GM21786 (cell line): ENCODE data around the gene PPHLN1.
A peak's percentile ranks its signal among the peaks of the same experiment; 100 is the strongest.
"Not testable (repeated sequence)": the region's sequence is repeated elsewhere in the genome, so short reads cannot be mapped to it uniquely, and the experiment has no call there.

Experiments used
- ATAC-seq: cut with Tn5 transposase; IDR thresholded peaks from one replicate; pipeline ENCODE4 v1.9.1; 2021; ENCODE audit not compliant: unreplicated experiment

The PPHLN1 gene

DNA sequence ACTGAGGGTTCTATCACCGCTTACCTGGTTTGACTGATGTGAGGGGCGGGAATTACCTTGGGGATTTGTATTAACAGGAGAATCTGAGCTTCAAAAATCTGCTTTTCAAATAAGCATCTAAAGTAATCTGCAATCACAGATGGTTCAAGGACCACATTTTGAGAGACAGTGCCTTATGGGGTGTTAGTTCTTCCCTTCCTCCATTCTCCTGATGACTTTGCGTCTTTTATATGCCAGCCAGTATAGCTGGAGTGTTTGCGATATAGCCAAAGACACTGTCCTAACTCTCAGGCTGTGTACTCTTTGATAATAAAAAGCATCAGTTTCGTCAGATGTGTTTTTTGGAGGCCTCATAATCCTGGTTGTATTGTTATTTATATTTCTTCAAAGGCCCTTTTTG is 39.5 kb downstream of the PPHLN1 start:
- no peak for ATAC-seq

DNA sequence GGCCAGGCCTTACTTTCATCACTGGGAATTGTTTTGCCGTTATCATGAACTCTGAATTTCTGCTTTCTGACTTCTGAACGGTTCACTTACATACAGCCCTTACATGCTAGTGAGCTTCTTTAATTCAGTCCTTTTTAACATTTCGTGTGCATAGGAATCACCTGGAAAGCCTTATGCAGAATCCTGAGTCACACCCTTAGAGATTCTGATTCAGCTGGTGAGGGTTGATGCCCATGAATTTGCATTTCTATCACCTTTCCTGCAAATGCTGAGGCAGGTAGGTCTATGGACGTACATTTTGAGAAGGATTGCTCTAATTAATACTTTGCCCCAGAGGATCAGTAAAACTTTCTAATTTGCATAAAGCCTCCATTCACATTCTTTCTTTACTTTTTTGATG is 44.0 kb downstream of the PPHLN1 start:
- no peak for ATAC-seq

DNA sequence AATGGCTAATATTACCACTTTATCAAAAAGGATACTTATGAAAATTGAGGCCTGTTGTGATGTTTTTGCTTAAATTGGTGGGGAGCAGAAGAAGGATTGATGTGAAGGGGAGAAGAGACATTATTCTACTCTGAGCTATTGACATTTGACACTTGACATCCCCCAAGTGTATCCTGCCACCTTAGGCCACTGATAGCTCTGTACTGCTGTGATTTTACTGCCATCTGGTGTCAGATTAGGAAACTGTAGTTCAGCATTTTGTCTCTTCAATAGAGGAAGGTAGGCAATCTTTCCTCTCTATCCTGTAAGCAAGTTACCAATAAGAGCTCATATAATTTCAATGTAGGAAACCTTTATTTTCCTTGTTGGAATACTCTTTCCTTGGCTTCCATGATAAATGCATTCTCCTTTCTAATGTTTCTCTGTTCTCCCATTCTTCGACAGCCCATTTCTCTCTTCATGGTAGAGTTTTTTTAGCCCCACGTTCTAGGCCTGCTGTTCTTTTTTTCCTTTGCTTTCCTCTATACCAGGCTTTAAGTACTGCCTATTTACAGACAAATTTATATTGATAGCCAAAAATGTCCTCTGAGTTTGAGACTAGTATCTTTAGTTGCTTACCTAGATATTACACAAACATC is 46.3 kb downstream of the PPHLN1 start:
- ATAC-seq: peak; percentile 89

DNA sequence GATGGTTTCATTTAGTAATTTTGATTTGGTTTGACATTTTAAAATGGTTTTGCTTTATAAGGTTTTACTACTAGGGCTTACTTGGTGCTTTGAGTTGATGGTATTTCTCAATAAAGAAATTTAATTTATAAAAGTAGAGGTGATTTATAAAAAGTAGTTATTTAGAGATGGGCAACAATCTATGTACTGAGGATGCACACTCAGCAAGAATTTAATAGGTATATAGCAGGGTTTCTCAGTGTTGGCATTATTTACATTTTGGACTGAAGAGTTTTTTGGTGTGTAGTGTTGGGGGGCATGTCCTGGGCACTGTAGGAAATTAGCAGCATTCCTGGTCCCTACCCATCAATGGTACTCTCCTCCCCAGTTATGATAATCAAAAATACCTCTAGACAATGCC is 47.7 kb downstream of the PPHLN1 start:
- no peak for ATAC-seq

DNA sequence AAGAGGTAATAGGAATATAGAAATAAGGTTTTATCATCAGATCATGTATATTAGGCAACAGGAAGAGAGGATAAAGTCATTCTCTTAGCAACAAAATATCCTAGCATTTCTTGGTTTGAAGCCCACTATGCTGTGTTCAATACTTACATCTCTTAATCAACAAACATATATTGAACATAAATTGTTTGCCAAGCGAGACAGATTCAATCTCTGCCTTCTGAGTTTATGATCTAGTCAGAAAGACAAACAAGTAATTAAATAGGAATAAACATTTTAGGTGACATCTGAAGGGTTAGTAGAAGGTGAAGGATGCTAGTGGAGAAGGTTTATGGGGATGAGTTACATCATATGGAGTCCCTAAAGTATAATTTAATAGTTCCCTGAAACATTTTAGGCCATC is 54.8 kb downstream of the PPHLN1 start:
- ATAC-seq: no peak

DNA sequence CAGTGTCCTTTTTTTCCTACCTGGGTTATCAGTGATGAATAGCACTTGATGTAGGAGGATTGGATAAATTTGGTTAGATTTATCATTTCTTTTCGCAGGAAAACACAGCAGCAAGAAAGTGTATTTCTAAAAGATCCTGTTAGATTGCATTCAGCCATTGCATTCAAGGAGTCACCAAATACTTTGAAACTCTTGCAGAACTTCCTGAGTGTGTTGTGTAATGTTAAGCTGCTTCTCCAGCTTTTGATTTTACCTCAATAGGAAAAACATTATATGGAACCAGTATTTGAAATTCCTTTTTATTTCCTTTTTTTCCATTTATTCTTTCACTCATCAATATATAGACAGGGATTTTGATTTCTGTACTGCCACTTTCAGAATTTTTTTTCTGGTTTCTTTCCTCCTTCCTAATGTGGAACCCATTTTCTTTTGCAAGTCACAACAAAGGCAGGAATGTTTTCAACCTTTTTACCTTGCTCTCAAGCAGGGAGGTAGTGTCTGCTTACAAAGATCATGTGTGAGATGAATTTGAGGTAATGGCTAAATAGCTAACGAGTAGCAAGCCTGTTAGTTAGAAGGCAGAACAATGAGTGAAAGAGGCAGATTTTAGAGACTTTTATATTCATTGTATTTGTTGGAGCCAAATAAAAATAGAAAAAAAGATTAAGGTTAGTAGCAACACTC is 56.2 kb downstream of the PPHLN1 start:
- no peak for ATAC-seq

DNA sequence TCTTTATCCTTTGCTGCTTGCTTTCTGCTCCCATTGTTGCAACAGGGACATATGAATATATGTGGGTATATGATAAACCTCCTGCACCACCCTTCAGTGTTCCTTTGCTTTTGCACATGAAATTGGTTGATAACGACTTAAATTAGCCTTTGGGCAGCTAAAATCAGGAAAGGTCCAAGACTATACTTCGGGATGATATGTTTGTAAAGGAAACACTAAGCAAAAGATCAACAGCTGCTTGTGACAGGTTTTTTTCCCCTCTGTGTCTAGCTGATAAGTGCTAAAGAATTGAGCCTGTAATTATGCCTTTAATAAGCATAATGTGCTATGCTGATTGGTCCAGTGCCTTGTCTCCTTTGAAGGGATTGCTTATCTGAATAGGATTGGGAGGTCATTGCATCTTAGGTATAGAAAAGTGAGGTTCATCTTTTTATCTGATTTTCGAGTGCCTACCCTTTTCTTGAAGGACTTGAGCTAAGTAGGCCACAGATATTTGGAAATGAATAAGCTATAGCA is 59.4 kb downstream of the PPHLN1 start:
- ATAC-seq: no peak

DNA sequence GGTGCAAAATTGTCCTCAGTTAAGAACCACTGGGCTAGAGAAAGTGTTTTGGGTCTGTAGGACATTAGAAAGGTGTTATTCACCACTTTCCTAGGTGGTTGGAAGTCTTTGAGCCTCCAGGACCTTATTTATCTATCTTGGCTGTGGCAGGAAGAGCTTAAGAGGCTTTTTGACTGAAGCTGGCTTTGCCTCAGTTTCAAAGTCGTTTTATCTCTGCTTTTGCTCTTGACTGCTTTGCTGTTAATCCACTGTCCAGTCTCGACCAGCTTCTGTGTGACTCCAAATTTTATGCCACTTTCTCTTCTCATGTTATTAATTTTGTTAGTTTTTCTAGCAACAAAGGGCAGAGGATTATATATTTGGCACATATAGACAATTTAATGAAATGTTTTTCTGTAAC is 60.3 kb downstream of the PPHLN1 start:
- ATAC-seq: no peak

DNA sequence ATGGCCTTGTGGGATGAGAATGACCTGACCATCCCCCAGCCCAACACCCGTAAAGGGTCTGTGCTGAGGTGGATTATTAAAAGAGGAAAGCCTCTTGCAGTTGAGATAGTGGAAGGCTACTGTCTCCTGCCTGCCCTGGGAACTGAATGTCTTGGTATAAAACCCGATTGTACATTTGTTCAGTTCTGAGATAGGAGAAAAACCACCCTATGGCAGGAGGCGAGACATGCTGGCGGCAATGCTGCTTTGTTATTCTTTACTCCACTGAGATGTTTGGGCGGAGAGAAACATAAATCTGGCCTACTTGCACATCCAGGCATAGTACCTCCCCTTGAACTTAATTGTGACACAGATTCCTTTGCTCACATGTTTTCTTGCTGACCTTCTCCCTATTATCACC is 62.1 kb downstream of the PPHLN1 start:
- ATAC-seq: not testable (repeated sequence)

DNA sequence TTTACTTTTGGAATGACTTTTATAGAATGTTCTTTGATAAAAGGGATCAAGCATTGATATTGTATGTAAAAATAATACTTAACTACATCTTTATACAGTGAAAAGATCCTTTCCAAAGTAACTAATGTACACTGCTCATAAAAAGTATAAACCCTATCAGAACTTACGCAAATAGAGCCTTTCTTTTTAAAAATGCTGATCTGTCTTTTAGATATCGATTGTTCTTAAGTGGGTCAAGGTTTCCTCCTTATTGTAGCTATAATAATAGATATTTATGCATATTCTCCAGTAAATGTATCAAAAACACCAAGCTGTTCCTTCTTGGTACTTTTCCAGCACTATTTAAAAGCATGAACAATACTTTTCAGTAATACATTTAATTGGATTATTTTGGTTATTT is 68.5 kb downstream of the PPHLN1 start:
- no peak for ATAC-seq

DNA sequence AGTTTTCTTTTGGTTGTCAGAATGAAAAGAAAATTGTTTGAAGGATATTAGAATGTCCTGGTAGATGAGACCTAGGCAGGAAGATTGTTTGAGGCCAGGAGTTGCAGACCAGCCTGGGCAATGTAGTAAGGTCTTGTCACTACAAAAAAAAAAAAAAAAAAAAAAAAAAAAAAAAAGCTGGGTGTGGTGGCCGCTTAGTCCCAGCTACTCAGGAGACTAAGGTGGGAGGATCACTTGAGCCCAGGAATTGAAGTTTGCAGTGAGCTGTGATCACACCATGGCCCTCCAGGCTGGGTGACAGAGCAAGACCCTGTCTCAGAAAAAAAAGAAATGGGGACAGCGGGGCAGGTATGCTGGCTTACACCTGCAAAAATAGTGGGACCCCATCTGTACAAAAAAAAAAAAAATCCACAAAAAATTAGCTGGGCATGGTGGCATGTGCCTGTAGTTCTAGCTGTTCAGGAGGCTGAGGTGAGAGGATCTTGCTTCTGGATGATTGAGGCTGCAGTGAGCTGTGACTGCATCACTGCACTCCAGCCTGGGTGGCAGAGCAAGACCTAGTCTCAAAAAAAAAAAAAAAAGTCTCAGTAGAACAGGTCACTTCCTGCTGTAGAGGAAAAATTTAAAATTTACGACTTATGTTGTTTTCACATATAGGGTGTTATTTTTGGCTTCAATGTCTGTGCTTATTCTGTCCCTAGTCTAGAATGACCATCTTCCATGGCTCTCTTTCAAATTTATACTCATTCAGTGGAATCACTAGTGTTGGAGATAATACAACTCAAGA is 70.7 kb downstream of the PPHLN1 start:
- ATAC-seq: no peak

DNA sequence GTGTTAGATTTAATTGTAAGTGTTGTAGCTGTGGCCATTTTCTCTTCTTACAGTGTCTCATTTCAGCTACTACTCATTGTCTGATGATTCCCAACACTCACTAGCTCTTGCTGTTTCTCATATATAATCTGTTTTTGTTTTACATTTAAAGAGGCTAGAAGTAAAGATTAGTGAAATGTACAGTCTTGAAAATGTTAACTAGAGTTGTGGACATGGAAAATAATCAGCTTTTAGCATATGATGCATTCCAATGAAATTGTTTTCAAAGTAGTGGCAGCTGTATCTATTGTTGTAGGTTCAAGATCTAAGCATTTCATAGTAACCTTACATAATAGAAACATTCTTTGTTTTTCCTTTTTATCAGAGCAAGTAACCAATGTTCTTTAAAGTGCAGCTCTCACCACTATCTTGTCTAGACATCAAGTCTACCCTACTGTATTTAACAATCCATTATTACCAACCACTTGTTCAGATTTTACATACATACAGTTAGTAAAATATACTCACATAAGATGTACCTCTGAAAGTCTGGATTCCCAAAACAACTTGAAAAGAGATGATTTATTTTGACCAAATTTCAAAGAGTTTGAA is 76.9 kb downstream of the PPHLN1 start:
- no peak for ATAC-seq

DNA sequence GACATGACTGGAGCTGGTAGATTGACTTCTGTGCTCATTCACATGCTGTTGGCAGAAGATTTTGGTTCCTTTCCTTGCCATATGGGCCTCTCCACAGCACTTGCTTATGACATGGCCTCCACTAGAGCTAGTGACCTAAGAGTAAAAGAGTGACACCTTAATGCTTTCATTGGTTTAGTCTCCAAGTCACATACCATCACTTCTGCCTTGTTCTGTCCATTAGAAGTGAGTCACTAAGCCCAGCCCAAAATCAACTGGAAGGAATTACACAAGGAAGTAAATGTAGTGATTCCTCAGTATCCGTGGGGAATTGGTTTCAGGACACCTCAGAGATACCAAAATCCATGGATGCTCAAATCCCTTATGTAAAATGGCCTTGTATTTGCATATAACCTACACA is 81.3 kb downstream of the PPHLN1 start:
- no peak for ATAC-seq

DNA sequence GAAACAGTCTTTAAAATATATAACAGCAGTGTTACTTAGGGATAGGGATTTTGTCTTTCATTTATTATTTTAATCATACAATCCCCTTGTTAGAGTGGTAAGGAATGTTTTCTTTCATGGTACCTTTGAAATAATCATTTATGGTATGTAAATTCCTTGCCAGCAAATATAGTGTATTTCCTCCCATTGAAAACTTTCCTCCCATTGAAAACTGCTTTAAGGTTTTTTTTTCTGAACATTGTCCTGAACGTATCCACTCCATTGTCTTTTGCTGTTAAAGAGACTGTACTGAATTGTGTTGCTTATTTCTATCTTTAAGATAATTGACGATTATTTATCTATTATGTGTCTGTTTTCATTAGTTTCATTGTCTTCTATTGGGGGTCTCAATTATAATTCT is 83.5 kb downstream of the PPHLN1 start:
- ATAC-seq: no peak

DNA sequence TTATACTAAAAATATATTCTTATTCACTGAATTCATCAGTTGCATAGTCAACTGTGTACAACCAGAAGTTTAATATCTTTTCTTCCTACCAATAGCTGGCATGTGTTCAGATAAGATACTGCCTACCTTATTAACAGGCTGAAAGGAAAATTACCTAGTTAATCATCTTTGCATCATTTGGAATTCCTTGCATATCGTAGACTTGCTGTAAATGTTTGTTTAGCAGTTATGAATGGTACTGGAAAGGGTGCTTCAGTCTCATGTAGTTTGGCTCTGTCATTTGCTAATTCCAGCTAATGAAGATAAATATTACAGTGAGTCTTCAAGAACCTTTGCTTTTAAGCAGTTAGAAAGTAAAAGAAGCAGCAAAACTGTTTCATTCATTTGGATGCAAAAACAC is 84.4 kb downstream of the PPHLN1 start:
- no peak for ATAC-seq

DNA sequence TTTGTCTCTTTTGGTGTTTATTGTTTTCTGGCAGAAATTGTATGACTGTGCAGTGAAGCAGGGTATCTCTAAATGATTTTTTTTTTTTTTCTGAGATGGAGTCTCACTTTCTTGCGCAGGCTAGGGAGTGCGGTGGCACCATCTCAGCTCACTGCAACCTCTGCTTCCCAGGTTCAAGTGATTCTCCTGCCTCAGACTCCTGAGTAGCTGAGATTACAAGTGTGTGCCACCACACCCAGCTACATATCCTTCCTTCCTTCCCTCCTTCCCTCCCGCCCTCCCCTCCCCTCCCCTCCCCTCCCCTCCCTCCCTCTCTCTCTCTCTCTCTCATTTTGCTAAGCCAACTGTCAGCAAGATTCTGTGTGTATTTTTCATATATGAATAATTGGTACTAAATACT is 94.4 kb downstream of the PPHLN1 start:
- ATAC-seq: no peak

DNA sequence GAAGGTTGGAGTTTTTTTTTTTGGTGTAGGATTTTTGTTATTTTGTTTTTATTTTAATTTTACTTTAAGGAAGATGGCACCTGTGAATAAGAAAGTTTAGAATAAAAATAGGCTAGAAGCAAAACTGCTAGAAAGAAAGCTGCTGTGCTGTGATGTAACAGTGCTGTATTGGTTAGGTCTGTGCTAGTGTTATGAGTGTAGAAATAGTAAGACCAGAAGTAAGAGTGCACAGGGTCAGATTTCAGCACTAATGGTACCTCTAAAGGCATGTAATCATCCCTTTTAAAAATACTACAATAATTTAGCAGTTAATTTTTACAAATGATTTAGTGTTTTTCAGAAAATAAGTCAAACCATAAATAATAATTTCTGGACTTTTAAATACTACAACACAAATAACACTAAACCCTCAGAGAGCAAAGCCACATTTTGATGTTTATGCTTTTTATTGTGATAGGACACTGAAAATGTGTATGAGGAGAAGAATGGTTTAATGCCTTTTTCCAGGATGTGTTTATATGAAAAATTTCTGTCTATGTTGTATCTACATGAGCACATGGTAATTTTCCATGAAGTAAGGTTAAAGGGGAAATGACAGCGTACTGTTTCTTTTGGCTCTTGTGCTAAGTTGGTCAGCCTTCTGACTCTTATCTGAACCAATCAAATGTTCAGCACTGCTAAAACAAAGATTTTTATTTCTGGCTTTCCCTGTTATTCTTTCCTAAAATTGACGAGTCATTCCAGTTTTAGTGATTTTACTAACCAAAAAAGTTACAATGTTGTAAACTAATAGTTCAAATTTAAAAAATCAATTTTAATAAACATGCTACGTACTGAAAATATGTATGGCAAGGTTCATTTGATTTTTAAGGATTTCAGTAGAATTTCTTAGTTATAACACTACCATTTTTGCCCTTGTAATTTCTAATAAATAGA is 96.1 kb downstream of the PPHLN1 start:
- ATAC-seq: peak; percentile 90

DNA sequence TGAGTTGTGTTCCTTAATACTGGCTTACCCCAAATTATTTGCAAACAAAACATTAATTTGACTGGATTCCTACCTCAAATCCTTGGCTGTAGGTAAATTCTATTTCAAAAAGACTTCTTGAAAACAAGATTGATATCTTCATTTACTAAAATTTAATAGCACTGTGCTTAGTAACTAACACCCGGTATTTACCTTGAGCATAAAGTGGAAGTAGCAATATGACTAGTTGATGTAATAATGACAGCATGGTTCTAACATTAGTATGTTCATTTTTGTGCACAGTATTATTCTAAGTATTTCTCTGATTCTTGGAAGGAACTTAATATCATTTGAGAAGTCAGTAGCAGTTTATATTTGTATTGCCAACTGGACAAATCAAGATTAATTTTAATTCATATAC is 96.8 kb downstream of the PPHLN1 start:
- peak; percentile 49 for ATAC-seq

DNA sequence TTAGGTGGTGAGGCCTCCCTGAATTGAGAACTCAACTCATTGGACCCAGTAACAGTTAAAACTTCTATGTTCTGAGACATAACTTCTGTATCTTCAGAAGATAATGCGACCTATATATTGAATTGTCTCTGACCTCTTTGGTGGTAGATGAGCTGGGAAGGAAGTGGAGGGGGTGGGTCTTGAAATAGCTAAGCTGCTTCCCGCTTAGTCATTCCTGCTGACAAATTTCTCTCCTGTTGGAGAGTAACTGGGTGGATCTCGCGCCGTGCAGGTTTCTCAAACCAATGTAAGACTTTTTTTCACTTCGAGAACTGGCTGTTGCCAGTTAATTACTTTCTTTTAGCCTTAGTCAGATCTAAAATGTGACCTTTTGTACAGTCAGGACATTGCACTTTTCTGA is 100.8 kb downstream of the PPHLN1 start:
- no peak for ATAC-seq

DNA sequence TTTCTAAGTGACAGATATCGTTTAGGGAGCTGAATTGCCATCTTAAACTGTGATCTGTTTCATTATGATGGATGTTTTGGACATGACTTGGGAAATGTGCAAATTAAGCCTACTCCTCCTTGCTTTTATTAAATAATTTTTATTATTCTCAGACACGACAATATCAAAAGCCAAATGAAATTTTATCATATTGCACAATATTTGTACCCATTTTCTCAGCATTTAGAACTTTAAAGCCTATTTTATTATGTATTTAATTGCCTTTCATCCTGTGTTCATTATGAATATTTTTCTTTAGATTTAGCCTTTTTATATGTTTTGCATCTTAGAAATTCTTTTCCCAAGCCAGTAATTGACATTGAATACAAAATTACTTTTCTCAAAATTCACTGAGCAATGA is 102.9 kb downstream of the PPHLN1 start:
- no peak for ATAC-seq
